SJCRH30 (cell line): ENCODE measurements around the gene NKX6-2. TPM values are rescaled to one million over a fixed set of nuclear protein-coding genes. Genes with fewer than 3 reads are reported as not detected.
A peak's percentile ranks its signal among the peaks of the same experiment; 100 is the strongest.
"Not testable (repeated sequence)": the region's sequence is repeated elsewhere in the genome, so short reads cannot be mapped to it uniquely, and the experiment has no call there.

ENCODE experiments used
- DNase-seq, 2 experiments: peaks; one replicate each; pipeline ENCODE4 v3.0.0-alpha.2; 2015 to 2020
- H3K27ac ChIP-seq: fragments of 250-450 bp; sonication (Bioruptor Pico); 2 replicates; pipeline ENCODE4 v1.5.1; 2020; ENCODE audit warnings: mild to moderate bottlenecking, moderate library complexity
- H3K27me3 ChIP-seq: fragments of 250-450 bp; sonication (Bioruptor Pico); 2 replicates; pipeline ENCODE4 v1.5.1; 2020; ENCODE audit warnings: mild to moderate bottlenecking, moderate library complexity
- H3K36me3 ChIP-seq: fragments of 250-450 bp; sonication (Bioruptor Pico); 2 replicates; pipeline ENCODE4 v1.5.1; 2020; ENCODE audit warnings: mild to moderate bottlenecking, moderate library complexity
- H3K4me1 ChIP-seq: fragments of 250-450 bp; sonication (Bioruptor Pico); 2 replicates; pipeline ENCODE4 v1.5.1; 2020; ENCODE audit warnings: mild to moderate bottlenecking, moderate library complexity
- H3K4me3 ChIP-seq: fragments of 250-450 bp; sonication (Bioruptor Pico); 2 replicates; pipeline ENCODE4 v1.5.1; 2020; ENCODE audit warnings: mild to moderate bottlenecking, moderate library complexity
- H3K9me3 ChIP-seq: fragments of 250-450 bp; sonication (Bioruptor Pico); replicated peaks from 2 replicates; pipeline ENCODE4 v1.5.1; 2020; ENCODE audit warnings: mild to moderate bottlenecking, moderate library complexity
- total RNA-seq: library from RNA; depleted of rRNA; stranded (reverse); fragments of >200 nt; shearing (Covaris generic); gene quantifications from 2 replicates; pipeline ENCODE4 v1.2.3, GENCODE V29; 2014

The NKX6-2 gene
- total RNA-seq, 1 experiment from 2014 or later: not detected

DNA sequence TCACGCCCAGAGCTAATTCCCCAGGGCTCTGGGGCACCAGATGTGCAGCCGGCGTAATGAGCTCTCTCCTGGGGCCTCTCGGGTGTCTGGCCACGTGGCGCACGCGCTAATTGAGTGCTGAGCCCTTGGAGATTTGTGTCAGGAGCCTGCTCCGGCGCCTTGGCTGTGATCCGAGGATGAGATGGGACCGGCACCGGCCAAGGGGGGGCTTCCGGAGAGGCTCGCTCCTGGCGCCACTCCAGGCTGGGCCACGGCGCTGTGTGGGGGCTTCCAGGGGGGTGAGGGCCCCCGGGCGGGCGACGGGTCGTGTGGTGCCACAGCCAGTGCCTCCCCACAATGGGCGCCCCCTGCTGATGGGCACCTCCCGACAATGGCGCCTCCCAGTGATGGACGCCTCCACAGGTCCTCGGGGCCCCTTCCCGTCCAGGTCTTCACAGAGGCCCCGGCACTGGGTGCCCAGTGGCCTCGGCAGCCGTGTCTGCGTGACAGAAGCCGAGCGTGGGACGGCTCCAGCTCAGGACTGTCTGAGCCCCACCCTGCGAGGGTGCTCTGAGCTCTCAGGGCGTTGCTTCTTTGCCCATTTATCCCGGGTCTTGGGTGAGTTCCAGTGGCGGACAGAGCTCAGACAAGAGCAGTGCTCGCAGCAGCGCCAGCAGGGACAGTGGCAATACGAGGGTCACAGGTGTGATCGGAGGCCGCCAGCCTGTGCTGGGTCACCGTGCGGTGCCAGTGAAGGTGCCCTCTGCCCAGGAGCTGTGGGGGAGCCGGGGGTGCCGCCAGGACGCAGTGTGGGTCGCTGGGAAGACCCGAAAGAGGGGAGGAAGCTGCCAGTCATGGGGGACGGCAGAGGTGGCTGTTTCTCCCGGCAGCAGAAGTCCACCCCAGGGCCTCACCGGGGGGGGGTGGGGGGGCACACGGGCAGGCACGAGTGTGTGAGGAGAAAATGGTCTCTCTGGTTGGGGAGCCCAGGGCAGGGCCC is 8.2 kb upstream of the NKX6-2 start:
- Histone ChIP-seq H3K27me3 (no peaks in the 10 kb centered on the region), H3K4me3 (peak overlapping the region; percentile 15), H3K27ac (no peak overlapping the region), H3K4me1 (no peaks in the 10 kb centered on the region), H3K9me3 (no peaks in the 10 kb centered on the region), H3K36me3 (no peaks in the 10 kb centered on the region)
- peak; percentile 40 to 63 for DNase-seq

DNA sequence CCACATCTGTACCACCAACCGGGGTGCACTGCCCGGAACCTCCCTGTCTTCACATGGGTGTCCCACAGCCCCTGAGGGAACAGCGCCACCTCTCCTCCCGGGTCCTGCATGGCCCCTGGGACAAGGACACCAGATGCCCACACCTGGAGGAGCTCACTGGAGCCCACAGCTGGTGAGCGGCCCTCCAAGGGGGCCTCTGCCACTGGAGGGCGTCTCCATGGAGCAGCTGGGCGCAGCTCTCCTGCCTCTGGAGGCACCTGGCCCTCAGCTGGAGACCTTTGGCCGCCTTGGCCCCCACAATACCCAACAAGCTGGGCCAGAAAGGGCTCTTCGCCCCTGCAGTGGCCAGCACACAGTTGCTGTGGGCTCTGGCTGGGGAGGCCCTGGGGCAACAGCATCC is 7.3 kb upstream of the NKX6-2 start:
- H3K27ac ChIP-seq: no peak overlapping the region
- no peaks in the 10 kb centered on the region for H3K4me1 ChIP-seq
- H3K9me3 ChIP-seq: no peaks in the 10 kb centered on the region
- H3K36me3 ChIP-seq: no peaks in the 10 kb centered on the region
- no peak overlapping the region for H3K4me3 ChIP-seq
- DNase-seq: no peak
- no peaks in the 10 kb centered on the region for H3K27me3 ChIP-seq

DNA sequence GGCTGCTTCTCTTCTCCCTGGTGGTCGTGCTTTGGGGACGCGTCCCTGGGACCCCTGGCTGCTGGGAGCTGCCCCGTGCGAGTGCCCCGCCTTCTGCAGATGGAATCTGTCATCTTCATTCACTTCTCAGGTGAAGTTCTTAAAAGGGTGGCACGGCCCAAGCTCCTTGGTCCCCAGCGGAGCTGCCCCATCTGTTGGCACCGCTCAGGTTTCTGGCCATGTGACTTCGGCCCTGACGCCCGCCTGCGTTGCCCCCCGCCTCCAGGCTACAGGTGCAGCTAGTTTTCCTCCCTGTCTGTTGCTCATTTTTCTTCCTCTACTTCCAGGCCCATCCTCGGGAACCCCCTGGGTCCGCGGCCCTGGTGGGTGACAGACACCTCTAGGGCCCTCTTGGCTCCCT is 6.8 kb upstream of the NKX6-2 start:
- Histone ChIP-seq H3K27ac (no peak overlapping the region), H3K9me3 (no peaks in the 10 kb centered on the region), H3K4me1 (no peaks in the 10 kb centered on the region), H3K36me3 (no peaks in the 10 kb centered on the region), H3K4me3 (no peak overlapping the region), H3K27me3 (no peaks in the 10 kb centered on the region)
- DNase-seq: no peak

DNA sequence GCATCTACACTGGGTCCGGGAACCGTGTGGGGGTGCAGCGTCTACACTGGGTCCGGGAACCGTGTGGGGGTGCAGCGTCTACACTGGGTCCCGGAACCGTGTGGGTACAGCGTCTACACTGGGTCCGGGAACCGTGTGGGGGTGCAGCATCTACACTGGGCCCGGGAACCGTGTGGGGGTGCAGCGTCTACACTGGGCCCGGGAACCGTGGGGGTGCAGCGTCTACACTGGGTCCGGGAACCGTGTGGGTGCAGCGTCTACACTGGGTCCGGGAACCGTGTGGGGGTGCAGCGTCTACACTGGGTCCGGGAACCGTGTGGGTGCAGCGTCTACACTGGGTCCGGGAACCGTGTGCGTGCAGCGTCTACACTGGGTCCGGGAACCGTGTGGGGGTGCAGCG is 6.2 kb upstream of the NKX6-2 start:
- DNase-seq, H3K27me3 ChIP-seq, H3K4me3 ChIP-seq, H3K9me3 ChIP-seq, H3K36me3 ChIP-seq, H3K27ac ChIP-seq, H3K4me1 ChIP-seq: not testable (repeated sequence)

DNA sequence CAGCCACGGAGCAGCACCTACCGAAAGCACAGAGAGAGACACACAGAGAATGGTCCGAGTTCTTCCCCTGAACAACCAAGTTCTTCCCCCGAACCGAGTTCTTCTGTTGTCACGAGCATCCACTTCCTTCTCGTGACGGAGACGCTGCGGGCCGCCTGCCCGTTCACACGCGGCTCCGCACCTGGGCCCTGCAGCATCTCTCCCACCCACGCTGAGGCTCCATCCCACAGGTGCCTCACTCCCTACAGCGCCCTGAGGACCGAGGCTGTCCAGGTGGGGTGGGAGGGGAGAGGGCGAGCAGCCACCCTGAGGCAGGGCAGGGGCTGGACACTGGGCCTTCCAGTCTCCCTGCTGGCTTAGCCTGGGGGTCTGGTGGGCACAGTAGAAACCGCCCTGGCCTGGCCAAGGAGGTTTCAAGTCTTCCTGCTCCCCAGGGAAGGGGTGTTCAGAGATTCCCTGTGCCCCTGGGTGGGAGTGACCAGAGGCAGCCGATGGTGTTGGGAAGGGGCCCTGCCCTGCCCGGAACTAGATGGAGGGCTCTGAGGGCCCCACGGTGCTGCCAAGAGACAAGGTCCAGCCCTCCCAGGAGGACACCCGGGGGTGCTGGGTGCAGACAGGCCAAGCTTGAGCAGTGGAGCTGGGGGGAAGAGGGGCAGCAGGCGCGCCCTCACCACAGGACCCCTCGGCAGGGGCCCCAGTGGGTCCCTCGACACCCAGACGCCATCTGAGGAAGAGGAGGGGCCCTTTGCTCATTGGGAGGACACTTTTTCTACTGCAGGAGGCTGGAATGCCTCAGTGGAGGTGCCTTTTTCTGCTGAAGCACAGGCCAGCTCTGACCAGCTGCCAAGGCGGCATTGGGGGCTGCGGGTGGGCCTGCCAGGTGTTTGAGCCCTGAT is 5.2 kb upstream of the NKX6-2 start:
- no peak for DNase-seq
- H3K4me1 ChIP-seq: no peaks in the 10 kb centered on the region
- H3K27me3 ChIP-seq: no peaks in the 10 kb centered on the region
- no peaks in the 10 kb centered on the region for H3K36me3 ChIP-seq
- no peaks in the 10 kb centered on the region for H3K9me3 ChIP-seq
- no peak overlapping the region for H3K27ac ChIP-seq
- no peak overlapping the region for H3K4me3 ChIP-seq

DNA sequence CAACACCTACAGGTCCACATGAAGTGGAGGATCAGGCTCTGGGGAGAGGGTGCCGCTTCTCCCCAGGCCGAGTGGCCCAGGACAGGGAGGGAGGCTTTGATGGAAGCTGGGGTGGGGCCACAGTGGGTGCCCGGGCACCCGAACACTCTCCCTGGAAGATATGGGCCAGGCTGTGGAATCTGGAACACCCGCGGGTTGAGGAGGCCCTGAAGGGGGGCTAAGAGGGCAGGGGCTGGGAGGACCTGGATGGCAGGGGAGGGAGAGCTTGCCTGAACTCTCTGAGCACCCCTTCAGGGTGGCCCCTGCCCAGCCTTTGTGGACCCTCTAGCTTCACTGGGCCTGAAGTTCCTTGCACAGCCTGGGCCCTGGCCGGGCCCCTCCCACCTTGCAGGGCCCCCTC is 4.5 kb upstream of the NKX6-2 start:
- H3K9me3 ChIP-seq: no peaks in the 10 kb centered on the region
- H3K4me3 ChIP-seq: no peak overlapping the region
- no peaks in the 10 kb centered on the region for H3K4me1 ChIP-seq
- no peak for DNase-seq
- H3K27me3 ChIP-seq: no peaks in the 10 kb centered on the region
- H3K27ac ChIP-seq: no peak overlapping the region
- no peaks in the 10 kb centered on the region for H3K36me3 ChIP-seq

DNA sequence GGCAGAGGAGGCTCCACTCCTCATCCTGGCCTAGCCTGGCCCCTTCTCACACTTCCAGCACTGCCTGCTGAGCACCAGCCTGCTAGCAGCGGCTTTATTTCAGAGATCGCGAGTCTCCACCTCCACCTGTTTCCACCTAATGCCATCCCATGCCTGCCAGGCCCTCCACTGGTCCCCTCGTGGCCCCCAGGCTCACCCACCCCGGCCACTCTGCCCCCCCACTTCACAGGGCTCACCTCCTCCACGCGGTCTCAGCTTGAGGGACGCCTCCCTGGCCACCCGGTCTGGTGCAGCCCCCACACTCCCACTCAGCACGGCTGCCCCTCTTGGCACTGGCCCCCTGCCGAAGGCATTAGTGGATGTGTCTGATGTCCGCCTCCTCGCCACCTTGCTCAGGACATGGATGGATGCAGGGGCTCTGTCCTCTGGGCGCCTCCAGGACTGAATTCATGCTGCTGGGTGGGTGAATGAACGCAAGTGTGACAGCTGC is 3.8 kb upstream of the NKX6-2 start:
- Histone ChIP-seq H3K4me1 (no peaks in the 10 kb centered on the region), H3K36me3 (no peaks in the 10 kb centered on the region), H3K27ac (no peak overlapping the region), H3K9me3 (no peaks in the 10 kb centered on the region), H3K27me3 (no peaks in the 10 kb centered on the region), H3K4me3 (no peak overlapping the region)
- no peak for DNase-seq

DNA sequence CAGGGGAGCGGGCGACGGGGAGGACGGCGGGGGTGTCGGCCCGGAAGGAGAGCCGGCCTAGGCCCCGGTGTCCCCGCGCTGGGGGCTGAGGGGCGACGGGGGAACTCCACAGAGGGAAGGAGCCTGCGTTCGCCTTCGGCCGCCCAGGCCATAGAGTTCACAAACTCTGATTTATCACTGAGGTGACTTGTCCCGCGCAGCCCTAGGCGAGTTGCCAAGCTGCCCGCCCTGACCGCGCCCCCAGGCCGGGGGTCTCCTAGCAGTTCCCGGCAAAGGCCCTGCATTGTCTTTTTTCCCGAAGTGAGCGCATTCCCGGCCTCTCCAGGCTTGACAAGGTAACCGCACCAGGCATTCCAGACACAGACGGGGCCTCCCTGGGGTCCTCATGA is 2.9 kb upstream of the NKX6-2 start:
- DNase-seq: no peak
- no peak overlapping the region for H3K27ac ChIP-seq
- no peak overlapping the region for H3K4me3 ChIP-seq
- no peaks in the 10 kb centered on the region for H3K27me3 ChIP-seq
- no peaks in the 10 kb centered on the region for H3K4me1 ChIP-seq
- H3K36me3 ChIP-seq: no peaks in the 10 kb centered on the region
- no peaks in the 10 kb centered on the region for H3K9me3 ChIP-seq

DNA sequence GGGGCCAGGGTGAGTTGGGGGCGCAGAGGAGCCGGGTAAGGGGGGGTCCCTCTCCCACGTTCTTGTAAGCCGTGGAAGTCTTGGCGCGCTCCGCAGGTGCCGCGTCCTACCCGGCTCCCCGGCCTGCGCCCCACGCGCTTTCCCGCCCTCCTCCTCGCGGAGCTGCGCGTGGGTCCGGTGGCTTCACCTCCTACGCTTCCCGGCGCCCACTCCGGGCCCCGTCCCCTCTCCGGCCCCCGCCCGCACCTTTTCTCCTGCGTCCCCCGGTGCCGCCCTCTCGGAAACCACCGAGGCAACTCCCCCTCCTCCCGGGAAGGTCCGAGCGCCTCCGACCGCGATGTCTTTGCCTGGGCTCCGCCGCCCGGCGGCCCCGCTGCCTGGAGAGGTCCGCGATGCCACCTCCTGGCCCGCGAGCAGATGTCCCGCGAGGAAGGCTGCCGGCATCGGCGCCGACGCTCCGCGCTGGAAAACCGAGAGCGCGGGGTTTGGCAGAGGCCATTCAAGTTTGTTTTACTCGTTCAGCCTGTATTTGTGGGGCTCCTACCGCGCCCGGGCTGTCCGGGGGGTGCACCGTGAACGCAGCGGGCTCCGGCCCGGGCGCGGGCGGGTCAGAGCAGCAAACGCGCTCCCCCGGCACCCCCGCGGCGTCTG is 2.4 kb upstream of the NKX6-2 start:
- Histone ChIP-seq H3K36me3 (no peaks in the 10 kb centered on the region), H3K9me3 (no peaks in the 10 kb centered on the region), H3K27ac (no peak overlapping the region), H3K4me1 (no peaks in the 10 kb centered on the region), H3K27me3 (no peaks in the 10 kb centered on the region), H3K4me3 (no peak overlapping the region)
- no peak for DNase-seq

DNA sequence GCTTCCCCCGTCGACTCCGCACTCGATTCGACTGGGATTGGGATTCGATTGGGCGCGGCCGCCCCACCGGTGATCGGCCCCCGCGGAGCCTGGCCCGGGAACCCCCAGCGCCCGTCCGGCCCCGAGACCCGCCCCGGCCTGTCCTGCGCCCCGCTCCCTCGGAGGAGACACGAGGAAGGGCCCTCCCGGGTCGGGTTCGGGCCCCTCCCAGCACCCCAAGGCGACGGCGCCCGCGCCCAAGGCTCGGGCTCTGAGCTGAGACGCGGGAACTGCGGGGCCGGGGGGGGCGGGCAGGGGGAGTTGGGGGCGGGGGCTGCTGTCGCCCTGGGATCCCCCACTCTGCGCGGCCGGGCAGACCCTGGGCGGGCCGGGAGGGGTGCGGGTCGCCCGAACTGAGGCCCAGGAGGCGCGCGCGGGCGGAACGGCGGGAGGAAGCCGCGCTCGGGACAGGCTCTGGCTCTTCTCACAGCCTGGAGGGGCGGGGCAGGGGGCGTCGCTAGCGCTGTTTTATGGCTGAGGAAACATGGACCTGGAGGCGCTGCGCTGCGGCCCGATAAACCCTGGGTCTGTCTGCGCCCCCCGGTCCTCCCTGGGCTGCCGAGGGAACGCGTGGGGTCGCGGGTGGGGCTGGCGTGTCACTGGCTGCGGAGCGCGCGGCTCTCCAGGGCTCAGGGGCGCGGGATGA is 1.7 kb upstream of the NKX6-2 start:
- no peaks in the 10 kb centered on the region; the same call in 1 of the 2 replicates for H3K36me3 ChIP-seq
- no peak for DNase-seq
- H3K9me3 ChIP-seq: no peaks in the 10 kb centered on the region
- no peak overlapping the region for H3K4me3 ChIP-seq
- no peaks in the 10 kb centered on the region for H3K27me3 ChIP-seq
- H3K4me1 ChIP-seq: no peaks in the 10 kb centered on the region
- no peak overlapping the region for H3K27ac ChIP-seq

DNA sequence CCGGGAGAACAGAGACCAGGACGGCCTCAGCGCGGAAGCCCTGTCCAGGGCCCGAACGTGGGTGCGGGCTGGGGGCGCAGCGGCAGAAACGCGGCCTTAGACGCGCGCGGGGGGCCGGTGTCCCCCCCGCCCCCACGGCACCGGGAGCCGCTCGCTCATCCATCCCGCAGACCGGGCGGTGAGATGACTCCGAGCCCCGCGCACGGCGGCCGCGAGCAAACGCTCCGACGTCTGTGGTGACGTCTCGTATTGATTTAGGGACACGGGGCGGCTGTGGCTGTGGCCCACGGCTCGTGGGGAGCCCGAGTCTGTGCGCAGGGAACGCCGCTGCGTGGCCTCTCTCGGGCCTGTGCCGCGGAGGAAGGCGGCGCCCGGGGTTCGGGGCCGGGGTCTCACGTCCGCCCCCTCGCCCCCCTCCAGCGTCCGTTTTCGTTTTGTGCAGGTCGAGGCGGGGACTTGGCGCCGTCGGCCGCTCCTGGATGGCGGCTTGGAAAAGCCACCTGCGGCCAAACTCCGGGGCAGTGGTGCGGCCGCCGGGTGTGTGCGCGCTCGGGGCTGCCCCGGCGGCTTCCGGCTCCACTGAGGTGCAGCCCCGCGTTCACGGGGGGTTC is 1.0 kb upstream of the NKX6-2 start:
- H3K36me3 ChIP-seq: no peaks in the 10 kb centered on the region; the same call in 1 of the 2 replicates
- no peak overlapping the region for H3K4me3 ChIP-seq
- no peaks in the 10 kb centered on the region for H3K4me1 ChIP-seq
- no peaks in the 10 kb centered on the region for H3K27me3 ChIP-seq
- DNase-seq: no peak
- H3K27ac ChIP-seq: no peak overlapping the region
- H3K9me3 ChIP-seq: no peaks in the 10 kb centered on the region

DNA sequence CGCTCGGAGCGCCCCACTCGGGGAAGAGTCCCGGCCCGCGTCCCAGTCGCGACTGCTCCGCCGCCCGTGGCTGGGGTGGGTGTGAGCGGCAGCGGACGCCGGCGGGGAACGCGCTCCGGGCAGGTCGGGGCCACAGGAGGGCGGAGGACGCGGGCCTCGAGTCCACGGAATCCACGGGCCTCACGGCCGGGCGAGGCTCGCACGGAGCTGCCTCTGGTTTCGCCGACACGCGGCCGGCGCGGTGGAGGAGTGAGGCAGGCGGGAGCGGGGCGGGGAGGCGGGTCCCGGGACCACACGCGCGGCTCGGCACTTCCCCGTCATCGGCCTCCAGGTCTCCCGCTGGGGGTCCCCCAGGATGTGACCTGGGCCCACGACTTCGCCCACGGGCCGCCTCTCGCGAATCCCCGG is 533 bp upstream of the NKX6-2 start:
- no peaks in the 10 kb centered on the region for H3K9me3 ChIP-seq
- H3K4me1 ChIP-seq: no peaks in the 10 kb centered on the region
- H3K27me3 ChIP-seq: no peaks in the 10 kb centered on the region
- H3K36me3 ChIP-seq: no peaks in the 10 kb centered on the region; the same call in 1 of the 2 replicates
- H3K4me3 ChIP-seq: no peak overlapping the region
- no peak overlapping the region for H3K27ac ChIP-seq
- no peak for DNase-seq

DNA sequence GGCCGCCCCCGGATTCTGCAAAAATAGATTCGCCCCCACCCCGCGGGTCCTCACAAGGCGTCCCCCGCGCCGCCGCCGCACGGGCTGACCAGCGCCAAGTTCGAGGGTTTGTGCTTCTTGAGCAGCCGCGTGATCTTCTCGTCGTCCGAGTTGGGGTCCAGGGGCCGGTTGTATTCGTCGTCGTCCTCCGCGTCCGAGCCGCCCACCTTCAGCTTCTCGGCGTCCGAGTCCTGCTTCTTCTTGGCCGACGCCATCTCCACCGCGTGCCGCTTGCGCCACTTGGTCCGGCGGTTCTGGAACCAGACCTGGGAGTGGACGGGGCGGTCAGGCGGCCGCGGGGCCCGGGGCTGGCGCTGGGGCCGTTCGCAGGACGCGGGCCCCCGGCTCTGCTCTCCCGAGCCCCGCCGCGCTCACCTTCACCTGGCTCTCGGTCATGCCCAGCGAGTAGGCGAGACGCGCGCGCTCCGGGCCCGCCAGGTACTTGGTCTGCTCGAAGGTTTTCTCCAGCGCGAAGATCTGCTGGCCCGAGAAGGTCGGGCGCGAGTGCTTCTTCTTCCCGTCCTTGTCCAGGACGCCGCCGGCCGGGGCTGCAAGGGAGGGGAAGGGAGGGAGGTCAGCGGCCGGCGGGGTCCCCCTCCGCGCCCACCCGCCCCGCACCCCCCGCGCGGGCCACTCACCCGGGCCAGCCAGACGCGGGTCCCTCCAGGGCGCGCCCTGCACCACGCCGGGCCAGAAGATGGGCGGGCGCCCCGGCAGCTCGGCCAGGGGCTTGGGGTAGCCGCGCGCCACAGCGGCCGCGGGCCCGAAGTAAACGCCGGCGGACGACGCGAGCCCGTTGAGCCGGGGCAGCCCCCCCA is 853 bp downstream of the NKX6-2 start:
- no peak for DNase-seq
- Histone ChIP-seq H3K4me1 (no peaks in the 10 kb centered on the region), H3K27ac (no peak overlapping the region), H3K27me3 (no peaks in the 10 kb centered on the region), H3K36me3 (no peaks in the 10 kb centered on the region; the same call in 1 of the 2 replicates), H3K4me3 (no peak overlapping the region), H3K9me3 (no peaks in the 10 kb centered on the region)
